Progenitor cell of endocrine pancreas (in vitro differentiated cells): Measurements from ENCODE around the gene RPP14. TPM values are rescaled to one million over a fixed set of nuclear protein-coding genes. Genes with fewer than 3 reads are reported as not detected.
A peak's percentile ranks its signal among the peaks of the same experiment; 100 is the strongest.
"Not testable (repeated sequence)": the region's sequence is repeated elsewhere in the genome, so short reads cannot be mapped to it uniquely, and the experiment has no call there.

Source experiments
- DNase-seq: peaks from one replicate; pipeline ENCODE4 v3.0.0; 2021; ENCODE audit warnings: low spot score; ENCODE audit not compliant: unreplicated experiment
- H3K27ac Mint-ChIP-seq: 2 replicates; pipeline ENCODE4 v1.8.0; 2021; ENCODE audit warnings: mild to moderate bottlenecking, moderate library complexity, mixed read lengths
- H3K27me3 Mint-ChIP-seq: 2 replicates; pipeline ENCODE4 v1.8.0; 2021; ENCODE audit warnings: mixed read lengths
- H3K36me3 Mint-ChIP-seq: 2 replicates; pipeline ENCODE4 v1.8.0; 2022; ENCODE audit warnings: mixed read lengths; ENCODE audit not compliant: insufficient read depth
- H3K4me1 Mint-ChIP-seq: 2 replicates; pipeline ENCODE4 v1.8.0; 2021; ENCODE audit warnings: low read depth, mixed read lengths
- H3K4me3 Mint-ChIP-seq: 2 replicates; pipeline ENCODE4 v1.8.0; 2021; ENCODE audit warnings: low read depth, mild to moderate bottlenecking, moderate library complexity, mixed read lengths
- H3K9me3 Mint-ChIP-seq: 2 replicates; pipeline ENCODE4 v1.8.0; 2021; ENCODE audit warnings: low read depth, mixed read lengths
- total RNA-seq: library from RNA; stranded (reverse); gene quantifications from 2 replicates; pipeline ENCODE4 v1.2.1, GENCODE V29; 2021
- TF ChIP-seq, protein P1 (sequence below): fragments of 200-600 bp; sonication (generic); IDR thresholded peaks from one replicate; pipeline ENCODE4 v1.5.0; 2021; ENCODE audit warnings: antibody characterized with exemption, mild to moderate bottlenecking; ENCODE audit not compliant: unreplicated experiment

The RPP14 gene
- total RNA-seq, 1 donor from 2014 or later = 26.0 TPM

DNA sequence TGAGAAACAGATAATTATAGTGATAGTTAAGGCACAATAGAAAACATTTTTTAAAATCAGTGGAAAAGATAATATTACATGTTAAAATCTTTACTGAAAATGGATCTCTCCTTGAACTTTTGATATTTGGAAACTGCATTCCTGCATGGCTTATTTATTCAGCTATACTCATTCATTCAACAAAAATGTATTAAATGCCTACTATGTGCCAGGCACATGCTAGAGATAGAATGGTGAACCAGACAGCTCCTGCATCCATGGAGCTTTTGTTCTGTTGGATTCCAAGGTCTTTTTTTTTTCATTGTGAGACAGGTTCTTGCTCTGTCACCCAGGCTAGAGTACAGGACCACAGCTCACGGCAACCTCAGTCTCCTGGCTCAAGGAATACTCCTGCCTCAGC, 31.1 kb downstream of the RPP14 start:
- TF ChIP-seq, protein P1, sequence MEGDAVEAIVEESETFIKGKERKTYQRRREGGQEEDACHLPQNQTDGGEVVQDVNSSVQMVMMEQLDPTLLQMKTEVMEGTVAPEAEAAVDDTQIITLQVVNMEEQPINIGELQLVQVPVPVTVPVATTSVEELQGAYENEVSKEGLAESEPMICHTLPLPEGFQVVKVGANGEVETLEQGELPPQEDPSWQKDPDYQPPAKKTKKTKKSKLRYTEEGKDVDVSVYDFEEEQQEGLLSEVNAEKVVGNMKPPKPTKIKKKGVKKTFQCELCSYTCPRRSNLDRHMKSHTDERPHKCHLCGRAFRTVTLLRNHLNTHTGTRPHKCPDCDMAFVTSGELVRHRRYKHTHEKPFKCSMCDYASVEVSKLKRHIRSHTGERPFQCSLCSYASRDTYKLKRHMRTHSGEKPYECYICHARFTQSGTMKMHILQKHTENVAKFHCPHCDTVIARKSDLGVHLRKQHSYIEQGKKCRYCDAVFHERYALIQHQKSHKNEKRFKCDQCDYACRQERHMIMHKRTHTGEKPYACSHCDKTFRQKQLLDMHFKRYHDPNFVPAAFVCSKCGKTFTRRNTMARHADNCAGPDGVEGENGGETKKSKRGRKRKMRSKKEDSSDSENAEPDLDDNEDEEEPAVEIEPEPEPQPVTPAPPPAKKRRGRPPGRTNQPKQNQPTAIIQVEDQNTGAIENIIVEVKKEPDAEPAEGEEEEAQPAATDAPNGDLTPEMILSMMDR = no peak
- H3K36me3 Mint-ChIP-seq = peaks cover 6% of the 10 kb centered on the region
- peaks cover 11% of the 10 kb centered on the region for H3K4me1 Mint-ChIP-seq
- no peaks in the 10 kb centered on the region for H3K9me3 Mint-ChIP-seq
- no peak for DNase-seq
- H3K4me3 Mint-ChIP-seq = no peak overlapping the region
- H3K27me3 Mint-ChIP-seq = no peaks in the 10 kb centered on the region
- H3K27ac Mint-ChIP-seq = no peak overlapping the region

DNA sequence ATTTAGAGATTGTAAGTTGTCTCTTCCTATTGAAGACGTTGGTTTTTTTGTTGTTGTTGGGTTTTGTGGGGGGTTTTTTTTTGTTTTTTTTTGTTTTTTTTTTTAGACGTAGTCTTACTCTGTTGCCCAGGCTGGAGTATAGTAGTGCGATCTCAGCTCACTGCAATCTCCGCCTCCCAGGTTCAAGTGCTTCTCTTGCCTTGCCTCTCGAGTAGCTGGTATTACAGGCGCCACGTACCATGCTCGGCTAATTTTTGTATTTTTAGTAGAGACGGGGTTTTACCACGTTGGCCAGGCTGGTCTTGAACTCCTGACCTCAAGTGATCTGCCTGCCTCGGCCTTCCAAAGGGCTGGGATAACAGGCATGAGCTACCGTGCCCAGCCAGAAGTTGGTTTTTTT, 33.1 kb downstream of the RPP14 start:
- H3K36me3 Mint-ChIP-seq, H3K9me3 Mint-ChIP-seq: not testable (repeated sequence)

DNA sequence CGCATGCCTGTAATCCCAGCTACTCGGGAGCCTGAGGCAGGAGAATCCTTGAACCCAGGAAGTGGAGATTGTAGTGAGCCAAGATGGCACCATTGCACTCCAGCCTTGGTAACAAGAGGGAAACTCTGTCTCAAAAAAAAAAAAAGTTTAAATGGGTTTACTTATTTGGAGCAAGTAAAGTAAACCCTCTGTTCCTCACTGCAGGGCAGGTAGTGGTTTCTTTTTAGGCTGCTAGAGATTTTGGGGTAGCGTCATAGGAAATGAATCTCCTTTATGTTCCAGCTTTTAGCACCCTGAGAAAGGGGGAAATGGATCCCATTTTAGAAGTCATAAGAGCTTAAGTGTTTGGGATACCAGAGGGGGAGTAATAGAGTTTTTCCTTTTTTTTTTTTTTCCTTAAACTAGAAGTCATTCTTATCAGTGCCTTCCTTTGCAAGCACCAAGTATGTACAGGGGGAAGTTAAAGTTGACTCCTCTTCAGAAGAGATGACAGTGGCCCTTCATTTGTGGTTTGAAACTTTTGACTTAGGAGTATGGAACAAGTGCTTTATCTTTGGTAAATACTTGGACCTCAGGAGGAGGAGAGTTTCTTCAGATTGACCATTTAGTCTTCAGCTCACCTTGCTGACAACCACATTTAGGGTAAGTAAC, 34.7 kb downstream of the RPP14 start:
- Mint-ChIP-seq H3K27me3 (no peaks in the 10 kb centered on the region), H3K27ac (peak overlapping the region; percentile 9)

More for the DNA sequence above, 33.1 kb downstream of the RPP14 start:
- H3K27me3 Mint-ChIP-seq, H3K27ac Mint-ChIP-seq, H3K4me3 Mint-ChIP-seq, DNase-seq, H3K4me1 Mint-ChIP-seq: not testable (repeated sequence)

DNA sequence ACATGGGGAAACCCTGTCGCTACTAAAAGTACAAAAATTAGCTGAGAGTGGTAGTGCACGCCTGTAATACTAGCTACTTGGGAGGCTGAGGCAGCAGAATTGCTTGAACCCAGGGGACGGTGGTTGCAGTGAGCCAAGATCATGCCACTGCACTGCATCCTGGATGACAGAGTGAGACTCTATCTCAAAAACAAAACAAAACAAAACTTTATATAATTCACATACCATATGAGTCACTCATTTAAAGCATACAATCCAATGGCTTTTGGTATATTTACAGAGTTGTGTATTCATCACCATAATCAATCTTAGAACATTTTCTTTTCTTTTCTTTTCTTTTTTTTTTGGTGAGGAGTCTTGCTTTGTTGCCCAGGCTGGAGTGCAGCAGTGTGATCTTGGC, 35.3 kb downstream of the RPP14 start:
- Mint-ChIP-seq H3K27ac (no peak overlapping the region), H3K4me3 (no peak overlapping the region), H3K36me3 (peaks cover 6% of the 10 kb centered on the region), H3K27me3 (no peaks in the 10 kb centered on the region), H3K4me1 (no peaks in the 10 kb centered on the region), H3K9me3 (no peaks in the 10 kb centered on the region)
- DNase-seq = no peak
- TF ChIP-seq, protein P1 = no peak

More for the DNA sequence above, 34.7 kb downstream of the RPP14 start:
- Mint-ChIP-seq H3K4me3 (no peak overlapping the region), H3K36me3 (peaks cover 6% of the 10 kb centered on the region), H3K4me1 (no peaks in the 10 kb centered on the region), H3K9me3 (no peaks in the 10 kb centered on the region)
- DNase-seq = no peak
- TF ChIP-seq, protein P1 = no peak

DNA sequence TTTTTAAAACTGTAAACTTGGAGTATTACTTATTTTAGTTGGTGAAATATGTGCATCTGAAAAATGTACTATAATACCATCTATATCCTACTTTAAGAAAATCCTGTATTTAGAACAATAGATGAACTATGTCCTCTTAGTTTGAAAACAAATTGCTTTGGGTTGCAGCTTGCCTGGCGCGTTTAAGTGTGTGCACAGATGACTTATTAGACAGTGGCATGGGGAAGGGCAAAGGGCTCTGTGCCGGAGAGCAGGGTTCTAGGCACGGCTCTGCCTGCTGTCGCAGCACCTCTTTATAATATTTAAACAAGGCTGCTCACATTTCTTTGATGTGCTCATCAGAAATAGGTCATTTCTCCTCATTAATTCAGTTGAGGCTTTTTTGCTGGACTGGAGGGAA, 36.6 kb downstream of the RPP14 start:
- TF ChIP-seq, protein P1 = no peak
- no peaks in the 10 kb centered on the region for H3K9me3 Mint-ChIP-seq
- H3K4me1 Mint-ChIP-seq = no peaks in the 10 kb centered on the region
- no peak overlapping the region for H3K27ac Mint-ChIP-seq
- H3K4me3 Mint-ChIP-seq = no peak overlapping the region
- DNase-seq = no peak
- peaks cover 6% of the 10 kb centered on the region for H3K36me3 Mint-ChIP-seq
- H3K27me3 Mint-ChIP-seq = no peaks in the 10 kb centered on the region

DNA sequence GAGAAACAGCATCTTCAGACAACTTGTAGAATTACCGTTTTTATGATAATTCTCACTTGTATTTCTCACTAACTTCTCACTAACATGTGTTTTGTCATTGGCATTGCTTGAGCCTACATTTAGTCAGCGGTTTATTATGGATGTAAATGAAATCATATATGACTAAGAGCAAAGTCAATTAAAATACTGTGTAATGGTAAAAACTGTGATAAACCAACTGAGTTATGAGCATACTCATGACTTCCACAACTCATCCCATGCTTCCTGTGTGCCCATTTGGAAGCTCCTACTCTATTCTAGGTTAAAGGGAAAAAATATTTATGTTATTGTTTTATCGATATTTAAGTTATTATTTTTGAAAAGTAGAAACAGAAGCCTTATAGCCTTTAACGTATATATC, 39.4 kb downstream of the RPP14 start:
- TF ChIP-seq, protein P1 = no peak
- H3K9me3 Mint-ChIP-seq = no peaks in the 10 kb centered on the region
- no peak overlapping the region for H3K27ac Mint-ChIP-seq
- no peaks in the 10 kb centered on the region for H3K27me3 Mint-ChIP-seq
- no peak overlapping the region for H3K4me3 Mint-ChIP-seq
- peaks cover 4% of the 10 kb centered on the region for H3K4me1 Mint-ChIP-seq
- no peak for DNase-seq
- H3K36me3 Mint-ChIP-seq = peaks cover 4% of the 10 kb centered on the region
